AG09319 (cell line): ENCODE measurements around the gene ATE1.

Experiments used
- DNase-seq: peaks from one replicate; pipeline ENCODE4 v3.0.0-alpha.2; 2010; ENCODE audit warnings: low read depth; ENCODE audit errors: extremely low read depth
- TF ChIP-seq, protein P1 (sequence below): IDR thresholded peaks from 2 replicates; pipeline ENCODE4 v1.5.1; 2011; ENCODE audit warnings: low read depth, mild to moderate bottlenecking, inconsistent platforms, low read length, moderate library complexity

ATE1 gene

DNA sequence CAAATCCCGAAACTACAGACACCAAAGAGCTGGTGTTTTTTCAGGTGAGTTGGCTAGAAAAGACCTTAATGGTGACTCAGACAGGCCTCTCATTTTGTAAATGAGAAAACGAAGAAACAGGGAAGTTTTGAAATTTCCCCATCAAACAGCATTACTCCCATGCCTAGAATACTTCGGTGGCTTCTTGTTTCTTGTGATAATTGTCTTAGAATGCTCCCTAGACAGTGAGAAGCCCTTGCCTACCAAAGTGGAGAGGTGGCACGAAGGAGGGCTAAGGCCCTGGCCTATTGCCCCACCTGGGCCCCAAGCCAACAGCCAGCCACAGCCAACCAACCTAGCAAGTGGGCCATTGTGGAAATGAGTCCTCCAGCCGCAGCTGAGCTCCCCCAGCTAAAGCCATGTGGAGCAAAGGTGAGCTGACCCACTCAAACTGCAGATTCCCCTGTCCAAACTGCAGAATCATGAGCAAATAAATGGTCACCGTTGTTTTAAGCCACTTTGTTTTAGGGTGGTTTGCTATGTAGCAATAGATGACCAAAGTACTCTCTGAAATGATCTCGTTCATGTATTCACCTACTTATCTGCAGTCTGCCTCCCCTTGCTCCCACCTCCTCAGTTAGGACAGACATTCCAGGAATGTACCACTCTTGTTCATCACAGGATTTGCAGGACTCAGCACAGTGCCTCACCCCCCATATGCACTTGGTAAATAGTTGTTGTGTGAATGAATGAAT lies 231.9 kb downstream of the ATE1 start:
- no peak for DNase-seq
- TF ChIP-seq, protein P1, sequence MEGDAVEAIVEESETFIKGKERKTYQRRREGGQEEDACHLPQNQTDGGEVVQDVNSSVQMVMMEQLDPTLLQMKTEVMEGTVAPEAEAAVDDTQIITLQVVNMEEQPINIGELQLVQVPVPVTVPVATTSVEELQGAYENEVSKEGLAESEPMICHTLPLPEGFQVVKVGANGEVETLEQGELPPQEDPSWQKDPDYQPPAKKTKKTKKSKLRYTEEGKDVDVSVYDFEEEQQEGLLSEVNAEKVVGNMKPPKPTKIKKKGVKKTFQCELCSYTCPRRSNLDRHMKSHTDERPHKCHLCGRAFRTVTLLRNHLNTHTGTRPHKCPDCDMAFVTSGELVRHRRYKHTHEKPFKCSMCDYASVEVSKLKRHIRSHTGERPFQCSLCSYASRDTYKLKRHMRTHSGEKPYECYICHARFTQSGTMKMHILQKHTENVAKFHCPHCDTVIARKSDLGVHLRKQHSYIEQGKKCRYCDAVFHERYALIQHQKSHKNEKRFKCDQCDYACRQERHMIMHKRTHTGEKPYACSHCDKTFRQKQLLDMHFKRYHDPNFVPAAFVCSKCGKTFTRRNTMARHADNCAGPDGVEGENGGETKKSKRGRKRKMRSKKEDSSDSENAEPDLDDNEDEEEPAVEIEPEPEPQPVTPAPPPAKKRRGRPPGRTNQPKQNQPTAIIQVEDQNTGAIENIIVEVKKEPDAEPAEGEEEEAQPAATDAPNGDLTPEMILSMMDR = no peak

DNA sequence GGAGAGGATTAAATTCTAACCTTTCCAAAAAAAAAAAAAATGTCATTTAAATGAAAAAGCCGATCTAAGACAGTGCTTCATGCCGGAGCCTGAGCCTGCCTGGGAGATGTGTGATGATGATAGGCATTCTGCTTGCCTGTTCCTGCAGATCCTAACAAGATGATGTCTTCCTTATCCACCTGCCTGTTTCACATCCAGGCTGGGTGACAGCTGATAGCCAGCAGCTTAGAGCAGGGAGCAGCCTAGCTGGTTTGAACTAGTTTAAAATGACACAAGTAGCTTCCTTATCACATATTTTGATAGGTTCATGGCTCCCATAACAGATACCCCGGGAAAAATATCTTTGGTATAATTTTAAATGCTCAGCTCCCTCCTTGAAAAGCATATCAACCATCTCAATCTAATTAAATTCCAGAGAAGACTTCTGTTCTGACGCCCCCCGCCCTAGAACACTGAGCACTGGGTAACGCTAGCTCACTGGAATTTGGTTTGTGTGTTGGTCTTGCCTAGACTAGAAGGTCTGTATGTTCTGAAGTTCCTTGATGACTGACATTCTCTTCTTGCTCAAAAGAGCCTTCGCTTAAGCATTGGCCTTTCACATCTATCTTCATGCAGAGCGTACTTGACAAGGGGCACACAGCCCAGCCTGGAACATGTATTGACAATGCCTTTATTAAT lies 232.7 kb downstream of the ATE1 start:
- no peak for DNase-seq
- TF ChIP-seq, protein P1 = no peak

DNA sequence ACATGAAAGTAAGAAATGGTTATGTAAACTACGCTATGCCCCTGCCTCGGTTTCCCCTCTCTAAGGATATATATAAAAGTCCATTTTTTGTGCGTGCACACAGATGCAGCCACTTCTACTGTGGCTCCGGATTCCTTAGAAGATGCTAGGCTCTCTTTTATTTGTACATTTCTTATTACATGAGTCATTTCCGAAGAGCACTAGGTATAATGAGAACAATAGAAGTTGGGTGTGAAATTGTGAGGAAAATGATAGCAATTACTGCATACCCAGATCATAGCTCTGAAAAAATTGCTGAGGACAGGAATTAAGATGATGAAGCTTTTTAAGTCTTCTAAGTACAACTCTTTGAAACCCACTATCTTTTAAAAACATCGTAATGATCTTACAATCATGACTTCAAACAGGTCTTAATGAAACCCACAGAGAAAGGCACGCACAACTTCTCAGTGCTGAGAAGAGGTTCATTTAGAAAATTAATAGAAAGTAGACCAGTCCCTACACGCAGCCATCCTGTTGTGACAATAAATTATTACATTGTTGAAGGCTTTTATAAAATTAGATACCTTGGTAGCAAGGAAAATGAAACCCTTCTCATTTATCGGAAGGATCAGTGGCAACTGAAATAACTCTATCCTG lies 233.4 kb downstream of the ATE1 start:
- TF ChIP-seq, protein P1 = no peak
- no peak for DNase-seq

DNA sequence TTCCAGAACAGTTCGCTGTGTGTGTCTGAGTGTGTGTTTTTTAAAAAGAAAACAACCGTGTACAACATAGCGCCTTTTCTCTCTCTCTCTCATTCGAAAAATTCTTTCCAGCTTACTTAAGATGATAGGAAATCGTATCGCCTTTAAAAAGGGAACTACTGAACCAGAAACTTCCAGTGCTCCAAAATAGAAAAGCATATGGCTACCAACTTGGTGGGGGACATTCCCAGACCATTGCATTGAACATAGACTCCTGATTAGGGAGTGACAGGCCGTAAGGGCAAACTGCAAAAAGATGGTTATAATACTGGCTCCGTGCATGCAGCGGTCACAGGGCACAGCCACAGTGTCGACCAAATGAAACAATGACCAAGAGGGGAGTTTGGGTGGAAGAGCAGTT lies 235.2 kb downstream of the ATE1 start:
- TF ChIP-seq, protein P1 = no peak
- no peak for DNase-seq

DNA sequence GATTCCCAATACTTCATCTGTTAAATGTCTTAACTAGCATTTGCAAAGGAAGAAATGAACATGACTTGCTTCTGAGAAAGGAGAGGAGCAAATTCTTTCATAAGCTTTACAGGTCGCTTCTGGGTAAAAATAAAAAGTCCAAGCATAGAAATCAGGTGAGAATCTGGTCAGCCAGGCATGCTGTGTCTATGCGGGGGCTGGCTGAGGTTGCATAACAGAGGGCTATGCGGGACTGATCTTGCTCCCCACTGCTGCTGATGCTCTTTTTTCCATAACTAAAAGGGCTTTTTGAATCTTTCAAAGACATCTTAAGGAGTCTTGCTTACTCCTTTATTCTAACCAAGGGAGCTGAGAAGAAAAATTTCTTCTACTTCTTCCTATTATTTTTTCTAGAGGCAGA lies 236.9 kb downstream of the ATE1 start:
- DNase-seq = no peak
- TF ChIP-seq, protein P1 = no peak
